ENCODE results near the gene FBN2. TPM values are rescaled to one million over a fixed set of nuclear protein-coding genes. Genes with fewer than 3 reads are reported as not detected.

Gene FBN2
- not detected for total RNA-seq

GRCh38 chr5:128538000-128538249 is at the start of gene FBN2:
TSS of gene FBN2 (minus strand) at chr5:128538245. CDS start at chr5:128537603, 642 bp downstream.
- Mint-ChIP-seq H3K9me3 (ENCODE audit: low read depth) (no peaks in the 10 kb centered on the region), H3K4me3 (no peak within 1 kb of the TSS), H3K36me3 (ENCODE audit: low read depth) (no peaks in the 10 kb centered on the region), H3K4me1 (peaks cover 2% of the 10 kb centered on the region), H3K27me3 (peaks cover 36% of the 10 kb centered on the region), H3K27ac (no peak within 1 kb of the TSS)
- DNase-seq, result no peak
- ChIA-PET POLR2A (no interaction called here), CTCF (no interaction called here)
- no peak for ATAC-seq
- intact Hi-C loops (cut with DNase I, micrococcal nuclease), result no loop called here

- no peak overlapping the region for H3K27ac Mint-ChIP-seq
- ATAC-seq, result no peak
- no peak for DNase-seq
- ChIA-PET POLR2A (no interaction called here), CTCF (interaction anchor here (0.7 kb wide), 1 partner anchor 8 kb away, joined by 3 read pairs; no protein-coding TSS in a partner anchor)
- H3K4me1 Mint-ChIP-seq, result no peaks in the 10 kb centered on the region
- no peaks in the 10 kb centered on the region for H3K27me3 Mint-ChIP-seq
- no peaks in the 10 kb centered on the region for H3K36me3 Mint-ChIP-seq (ENCODE audit: low read depth)
- peaks cover 4% of the 10 kb centered on the region for H3K9me3 Mint-ChIP-seq (ENCODE audit: low read depth)
- intact Hi-C loops (cut with DNase I, micrococcal nuclease), result no loop called here
- H3K4me3 Mint-ChIP-seq, result no peak overlapping the region
These were observed 49.2 kb upstream of the FBN2 start for GRCh38 chr5:128587275-128587674.

GRCh38 chr5:128586848-128587247 is 48.8 kb upstream of the FBN2 start:
- DNase-seq, result no peak
- Mint-ChIP-seq H3K27ac (no peak overlapping the region), H3K9me3 (ENCODE audit: low read depth) (peaks cover 4% of the 10 kb centered on the region), H3K4me3 (no peak overlapping the region), H3K27me3 (no peaks in the 10 kb centered on the region), H3K4me1 (no peaks in the 10 kb centered on the region), H3K36me3 (ENCODE audit: low read depth) (no peaks in the 10 kb centered on the region)
- ChIA-PET POLR2A (no interaction called here), CTCF (interaction anchor here (0.7 kb wide), 1 partner anchor 9 kb away, joined by 3 read pairs; no protein-coding TSS in a partner anchor)
- intact Hi-C loops (cut with DNase I, micrococcal nuclease), result no loop called here
- ATAC-seq, result no peak

- ATAC-seq (no peak), DNase-seq (no peak)
- no peaks in the 10 kb centered on the region for H3K36me3 Mint-ChIP-seq (ENCODE audit: low read depth)
- peaks cover 2% of the 10 kb centered on the region for H3K27me3 Mint-ChIP-seq
- ChIA-PET POLR2A (no interaction called here), CTCF (no interaction called here)
- peaks cover 6% of the 10 kb centered on the region for H3K9me3 Mint-ChIP-seq (ENCODE audit: low read depth)
- no peak overlapping the region for H3K27ac Mint-ChIP-seq
- intact Hi-C loops (cut with DNase I, micrococcal nuclease), result no loop called here
- H3K4me3 Mint-ChIP-seq, result no peak overlapping the region
- no peaks in the 10 kb centered on the region for H3K4me1 Mint-ChIP-seq
These were observed 41.6 kb upstream of the FBN2 start for GRCh38 chr5:128579639-128580038.

GRCh38 chr5:128579093-128579492 is 41.0 kb upstream of the FBN2 start:
- Mint-ChIP-seq H3K9me3 (ENCODE audit: low read depth) (peaks cover 6% of the 10 kb centered on the region), H3K4me3 (no peak overlapping the region), H3K27me3 (peaks cover 2% of the 10 kb centered on the region), H3K27ac (no peak overlapping the region), H3K36me3 (ENCODE audit: low read depth) (no peaks in the 10 kb centered on the region), H3K4me1 (no peaks in the 10 kb centered on the region)
- ATAC-seq (no peak), DNase-seq (no peak)
- CTCF ChIA-PET, result no interaction called here
- intact Hi-C loops (cut with DNase I, micrococcal nuclease), result no loop called here
- POLR2A ChIA-PET, result no interaction called here

- Mint-ChIP-seq H3K4me3 (no peak overlapping the region), H3K4me1 (no peaks in the 10 kb centered on the region), H3K27ac (no peak overlapping the region), H3K36me3 (ENCODE audit: low read depth) (no peaks in the 10 kb centered on the region), H3K9me3 (ENCODE audit: low read depth) (peaks cover 2% of the 10 kb centered on the region), H3K27me3 (peaks cover 2% of the 10 kb centered on the region)
- ATAC-seq (no peak), DNase-seq (no peak)
- POLR2A ChIA-PET, result no interaction called here
- intact Hi-C loops (cut with DNase I, micrococcal nuclease), result no loop called here
- CTCF ChIA-PET, result interaction anchor here (1.0 kb wide), 1 partner anchor 552 kb away, joined by 3 read pairs; no protein-coding TSS in a partner anchor
These were observed 36.0 kb upstream of the FBN2 start for GRCh38 chr5:128574041-128574440.

- Mint-ChIP-seq H3K4me3 (no peak overlapping the region), H3K4me1 (no peaks in the 10 kb centered on the region), H3K9me3 (ENCODE audit: low read depth) (peaks cover 2% of the 10 kb centered on the region), H3K36me3 (ENCODE audit: low read depth) (no peaks in the 10 kb centered on the region), H3K27ac (no peak overlapping the region), H3K27me3 (peaks cover 2% of the 10 kb centered on the region)
- intact Hi-C loops (cut with DNase I, micrococcal nuclease), result no loop called here
- CTCF ChIA-PET, result no interaction called here
- DNase-seq, result no peak
- no peak for ATAC-seq
- POLR2A ChIA-PET, result no interaction called here
These were observed 34.9 kb upstream of the FBN2 start for GRCh38 chr5:128572930-128573319.

- intact Hi-C loops (cut with DNase I, micrococcal nuclease), result no loop called here
- Mint-ChIP-seq H3K27me3 (peaks cover 2% of the 10 kb centered on the region), H3K27ac (no peak overlapping the region), H3K36me3 (ENCODE audit: low read depth) (no peaks in the 10 kb centered on the region), H3K4me3 (no peak overlapping the region), H3K9me3 (ENCODE audit: low read depth) (peaks cover 2% of the 10 kb centered on the region), H3K4me1 (no peaks in the 10 kb centered on the region)
- DNase-seq (no peak), ATAC-seq (no peak)
- ChIA-PET POLR2A (no interaction called here), CTCF (no interaction called here)
These were observed 34.2 kb upstream of the FBN2 start for GRCh38 chr5:128572051-128572929.

GRCh38 chr5:128566178-128566577 is 28.1 kb upstream of the FBN2 start:
- CTCF ChIA-PET, result no interaction called here
- H3K9me3 Mint-ChIP-seq (ENCODE audit: low read depth), result peaks cover 3% of the 10 kb centered on the region
- no peak overlapping the region for H3K4me3 Mint-ChIP-seq
- H3K36me3 Mint-ChIP-seq (ENCODE audit: low read depth), result no peaks in the 10 kb centered on the region
- intact Hi-C loops (cut with DNase I, micrococcal nuclease), result no loop called here
- no peaks in the 10 kb centered on the region for H3K4me1 Mint-ChIP-seq
- DNase-seq (no peak), ATAC-seq (no peak)
- peaks cover 4% of the 10 kb centered on the region for H3K27me3 Mint-ChIP-seq
- POLR2A ChIA-PET, result no interaction called here
- H3K27ac Mint-ChIP-seq, result no peak overlapping the region

GRCh38 chr5:128559300-128560297 is 21.6 kb upstream of the FBN2 start:
- no peaks in the 10 kb centered on the region for H3K4me1 Mint-ChIP-seq
- no peak overlapping the region for H3K27ac Mint-ChIP-seq
- H3K36me3 Mint-ChIP-seq (ENCODE audit: low read depth), result no peaks in the 10 kb centered on the region
- intact Hi-C loops (cut with DNase I, micrococcal nuclease), result no loop called here
- ATAC-seq (no peak), DNase-seq (no peak)
- CTCF ChIA-PET, result interaction anchor here (0.6 kb wide), 1 partner anchor 117 kb away, joined by 3 read pairs; no protein-coding TSS in a partner anchor
- POLR2A ChIA-PET, result no interaction called here
- peaks cover 2% of the 10 kb centered on the region for H3K9me3 Mint-ChIP-seq (ENCODE audit: low read depth)
- H3K4me3 Mint-ChIP-seq, result no peak overlapping the region
- H3K27me3 Mint-ChIP-seq, result no peaks in the 10 kb centered on the region

GRCh38 chr5:128553747-128554146 is 15.7 kb upstream of the FBN2 start:
- DNase-seq, result no peak
- ChIA-PET CTCF (no interaction called here), POLR2A (no interaction called here)
- Mint-ChIP-seq H3K9me3 (ENCODE audit: low read depth) (peaks cover 17% of the 10 kb centered on the region), H3K4me1 (no peaks in the 10 kb centered on the region), H3K4me3 (no peak overlapping the region), H3K27me3 (no peaks in the 10 kb centered on the region), H3K36me3 (ENCODE audit: low read depth) (no peaks in the 10 kb centered on the region), H3K27ac (no peak overlapping the region)
- intact Hi-C loops (cut with DNase I, micrococcal nuclease), result no loop called here
- no peak for ATAC-seq

GRCh38 chr5:128551476-128551875 is 13.4 kb upstream of the FBN2 start:
- no peaks in the 10 kb centered on the region for H3K27me3 Mint-ChIP-seq
- H3K36me3 Mint-ChIP-seq (ENCODE audit: low read depth), result no peaks in the 10 kb centered on the region
- intact Hi-C loops (cut with DNase I, micrococcal nuclease), result no loop called here
- H3K4me3 Mint-ChIP-seq, result no peak overlapping the region
- no peaks in the 10 kb centered on the region for H3K4me1 Mint-ChIP-seq
- ChIA-PET CTCF (no interaction called here), POLR2A (no interaction called here)
- no peak overlapping the region for H3K27ac Mint-ChIP-seq
- ATAC-seq (no peak), DNase-seq (no peak)
- H3K9me3 Mint-ChIP-seq (ENCODE audit: low read depth), result peaks cover 17% of the 10 kb centered on the region

Measured in activated CD4-positive, alpha-beta T cell treated with anti-CD3 and anti-CD28 coated beads for 36 hours (primary cell).